H1 (cell line): ENCODE results near the gene OVCH2. TPM values are rescaled to one million over a fixed set of nuclear protein-coding genes. Genes with fewer than 3 reads are reported as not detected.

Experiments
- CTCF ChIA-PET: fragments of 300-600 bp; sonication (Branson Sonifier 250); formaldehyde crosslinking; loops from one replicate; lab custom pipeline; 2021; ENCODE audit not compliant: partially characterized antibody; lab: Charles Lee
- POLR2A ChIA-PET: fragments of 300-600 bp; sonication (Branson Sonifier 250); formaldehyde crosslinking; loops from one replicate; lab custom pipeline; 2021; ENCODE audit warnings: inconsistent platforms; ENCODE audit not compliant: partially characterized antibody; lab: Charles Lee
- DNase-seq, 2 experiments: peaks; one replicate each; pipeline versions ENCODE4 v3.0.0 to v3.0.0-alpha.2; 2010 to 2022; ENCODE audit warnings: low spot score in 2 of 2, low read depth in 1 of 2, mixed read lengths in 1 of 2
- FAIRE-seq: peaks from 2 replicates; lab custom pipeline; 2011; peaks lifted over from hg19 to GRCh38; lab: Jason Lieb, UNC
- H2AFZ ChIP-seq: 2 replicates; pipeline ENCODE4 v1.8.1; 2012; ENCODE audit warnings: low read length, inconsistent platforms
- H2AK5ac ChIP-seq: 2 replicates; pipeline ENCODE4 v1.6.1; 2013; ENCODE audit warnings: low read depth, low read length
- H2BK120ac ChIP-seq: replicated peaks from 2 replicates; pipeline ENCODE3; 2013; ENCODE audit warnings: low read depth, low read length, inconsistent platforms
- H2BK12ac ChIP-seq: 2 replicates; pipeline ENCODE4 v1.6.1; 2013; ENCODE audit warnings: low read depth, low read length
- H2BK15ac ChIP-seq: 2 replicates; pipeline ENCODE4 v1.6.1; 2013; ENCODE audit warnings: low read length
- H2BK20ac ChIP-seq: 2 replicates; pipeline ENCODE4 v1.6.1; 2013; ENCODE audit warnings: low read length
- H2BK5ac ChIP-seq: 2 replicates; pipeline ENCODE4 v1.6.1; 2013; ENCODE audit warnings: low read depth, low read length
- H3K14ac ChIP-seq: 2 replicates; pipeline ENCODE4 v1.6.1; 2013; ENCODE audit warnings: inconsistent platforms; ENCODE audit not compliant: insufficient read length
- H3K18ac ChIP-seq: 2 replicates; pipeline ENCODE4 v1.6.1; 2013; ENCODE audit warnings: low read length; ENCODE audit errors: extremely low read depth
- H3K23ac ChIP-seq: 2 replicates; pipeline ENCODE4 v1.6.1; 2013; ENCODE audit warnings: inconsistent platforms; ENCODE audit not compliant: insufficient read length
- H3K23me2 ChIP-seq: 2 replicates; pipeline ENCODE4 v1.6.1; 2013; ENCODE audit warnings: low read depth, low read length
- H3K27ac ChIP-seq: 2 replicates; pipeline ENCODE4 v1.6.1; 2011; ENCODE audit warnings: low read depth, low read length, inconsistent platforms
- H3K27me3 ChIP-seq, 4 experiments: replicated peaks in 1 of 4; 1 replicate in 1 of 4; 2 replicates in 3 of 4; pipeline versions ENCODE4 v1.6.1 to v1.8.1; 2011 to 2013; ENCODE audit warnings: low read length in 3 of 4, mild to moderate bottlenecking in 3 of 4, inconsistent platforms in 2 of 4, mixed read lengths in 2 of 4, moderate library complexity in 1 of 4; ENCODE audit not compliant: control insufficient read depth in 3 of 4, insufficient read depth in 3 of 4; ENCODE audit errors: extremely low read depth in 1 of 4
- H3K36me3 ChIP-seq, 4 experiments: 2 replicates each; pipeline versions ENCODE4 v1.6.1 to v1.8.1; 2011 to 2013; ENCODE audit warnings: mild to moderate bottlenecking in 4 of 4, low read length in 3 of 4, moderate library complexity in 2 of 4, control low read depth in 1 of 4, inconsistent platforms in 1 of 4; ENCODE audit not compliant: insufficient read depth in 4 of 4, control insufficient read depth in 2 of 4
- H3K4ac ChIP-seq: replicated peaks from 2 replicates; pipeline ENCODE3; 2013; ENCODE audit warnings: low read length, low read depth, mixed read lengths, inconsistent platforms; ENCODE audit not compliant: insufficient read length
- H3K4me1 ChIP-seq, 4 experiments: replicated peaks in 1 of 4; 1 replicate in 1 of 4; 2 replicates in 3 of 4; pipeline versions ENCODE4 v1.6.1 to v1.8.1; 2011 to 2013; ENCODE audit warnings: low read length in 3 of 4, inconsistent platforms in 2 of 4, mixed read lengths in 1 of 4; ENCODE audit not compliant: insufficient read depth in 4 of 4, control insufficient read depth in 3 of 4
- H3K4me2 ChIP-seq, 2 experiments: 2 replicates each; pipeline versions ENCODE4 v1.6.1 to v1.8.1; 2011 to 2013; ENCODE audit warnings: low read depth in 2 of 2, low read length in 2 of 2, control low read depth in 1 of 2, inconsistent platforms in 1 of 2, mild to moderate bottlenecking in 1 of 2; ENCODE audit not compliant: insufficient read depth in 1 of 2
- H3K4me3 ChIP-seq, 4 experiments: fragments of 200-600, 300-600 bp in 1 of 4; sonication (generic), shearing (Covaris generic), sonication (Bioruptor Twin) in 1 of 4; 2 replicates each; pipeline versions ENCODE4 v1.5.1 to v1.8.1; 2011 to 2016; ENCODE audit warnings: low read length in 4 of 4, low read depth in 3 of 4, control low read depth in 2 of 4, inconsistent platforms in 2 of 4, mild to moderate bottlenecking in 2 of 4, mixed read lengths in 1 of 4, moderate library complexity in 1 of 4; ENCODE audit not compliant: insufficient read depth in 2 of 4; ENCODE audit errors: extremely low read depth in 1 of 4
- H3K56ac ChIP-seq: replicated peaks from 2 replicates; pipeline ENCODE3; 2013; ENCODE audit warnings: low read depth, mild to moderate bottlenecking, mixed read lengths, low read length, inconsistent platforms; ENCODE audit not compliant: insufficient read length
- H3K79me1 ChIP-seq: 2 replicates; pipeline ENCODE4 v1.6.1; 2013; ENCODE audit warnings: low read depth, low read length, control low read depth
- H3K79me2 ChIP-seq, 2 experiments: 2 replicates each; pipeline versions ENCODE4 v1.6.1 to v1.8.1; 2012 to 2013; ENCODE audit warnings: low read length in 2 of 2, mild to moderate bottlenecking in 2 of 2, inconsistent platforms in 1 of 2; ENCODE audit not compliant: insufficient read depth in 2 of 2, control insufficient read depth in 1 of 2
- H3K9ac ChIP-seq, 4 experiments: replicated peaks in 1 of 4; 1 replicate in 1 of 4; 2 replicates in 3 of 4; pipeline versions ENCODE4 v1.6.1 to v1.8.1; 2011 to 2013; ENCODE audit warnings: low read depth in 3 of 4, low read length in 3 of 4, control low read depth in 2 of 4, mild to moderate bottlenecking in 2 of 4, moderate library complexity in 2 of 4, inconsistent platforms in 1 of 4; ENCODE audit errors: extremely low read depth in 1 of 4
- H3K9me3 ChIP-seq, 2 experiments: 2 replicates each; pipeline versions ENCODE4 v1.6.1 to v1.8.1; 2012 to 2013; ENCODE audit warnings: mild to moderate bottlenecking in 2 of 2, moderate library complexity in 2 of 2, control low read depth in 1 of 2, inconsistent platforms in 1 of 2, low read depth in 1 of 2, low read length in 1 of 2, mixed read lengths in 1 of 2; ENCODE audit not compliant: insufficient read depth in 2 of 2
- H4K20me1 ChIP-seq, 2 experiments: replicated peaks in 1 of 2; 2 replicates each; pipeline versions ENCODE3 to v1.8.1; 2011 to 2013; ENCODE audit warnings: inconsistent platforms in 2 of 2, low read length in 2 of 2, mild to moderate bottlenecking in 1 of 2; ENCODE audit not compliant: insufficient read depth in 2 of 2, control insufficient read depth in 1 of 2
- H4K5ac ChIP-seq: 2 replicates; pipeline ENCODE4 v1.6.1; 2013; ENCODE audit warnings: low read length, low read depth, mixed read lengths, inconsistent platforms; ENCODE audit not compliant: insufficient read length
- H4K8ac ChIP-seq: 2 replicates; pipeline ENCODE4 v1.8.0; 2013; ENCODE audit warnings: mild to moderate bottlenecking, moderate library complexity, low read length, inconsistent platforms; ENCODE audit not compliant: insufficient read depth; ENCODE audit errors: extremely low read depth
- H4K91ac ChIP-seq: replicated peaks from 2 replicates; pipeline ENCODE3; 2013; ENCODE audit warnings: low read length, mixed read lengths, inconsistent platforms; ENCODE audit not compliant: insufficient read length
- SRF ChIP-seq: IDR thresholded peaks from 2 replicates; pipeline ENCODE4 v1.6.1; 2011; ENCODE audit warnings: mild to moderate bottlenecking, low read depth, low read length, moderate library complexity
- YY1 ChIP-seq: IDR thresholded peaks from 2 replicates; pipeline ENCODE4 v1.6.1; 2011; ENCODE audit warnings: low read depth, mild to moderate bottlenecking, low read length
- WGBS, 2 experiments: shearing (Covaris generic) in 1 of 2; methylation state at CpG; one replicate each; pipeline versions ENCODE4 v1.1.6 to v1.1.7; 2013 to 2015; ENCODE audit warnings: low lambda C conversion rate in 2 of 2, mixed read lengths in 2 of 2, inconsistent platforms in 1 of 2, low coverage in 1 of 2, missing lambda C conversion rate in 1 of 2; ENCODE audit not compliant: insufficient replicate concordance in 2 of 2, insufficient coverage in 1 of 2, insufficient read length in 1 of 2; ENCODE audit errors: extremely low coverage in 1 of 2, missing lambda C conversion rate in 1 of 2; 5-methylcytosine and 5-hydroxymethylcytosine counted together
- polyA plus RNA-seq, 7 experiments: library from polyadenylated mRNA; depleted of rRNA in 3 of 7; stranded (reverse) in 5 of 7; unstranded in 2 of 7; fragments of >200 nt in 5 of 7; fragments of 200-250 nt in 2 of 7; gene quantifications; 1 replicate in 5 of 7; 2 replicates in 1 of 7; 4 replicates in 1 of 7; pipeline versions ENCODE4 v1.2.1 to v1.2.3, GENCODE V29; 2011 to 2013; ENCODE audit warnings: missing spikeins in 2 of 7, mixed read lengths in 2 of 7
- total RNA-seq: library from RNA; stranded (reverse); fragmentation: NEBNext Ultra II Directional; extraction: Animal tissue kit (Norgen Biotek cat#: 25700); gene quantifications from 2 replicates; pipeline ENCODE4 v1.2.1, GENCODE V29; 2021

The OVCH2 gene
- total and polyA plus RNA-seq, 2 of the 8 experiments (the other 6 are each of a cell fraction or from before 2014, with no cell fraction given), result 0.03 to 1.1 TPM

GRCh38 chr11:7686761-7687160 is 19.5 kb downstream of the OVCH2 start:
- FAIRE-seq (no peak), DNase-seq (no peak)
- POLR2A ChIA-PET, result interaction anchor here (0.6 to 3.9 kb wide), 2 partner anchors 13 to 220 kb away, joined by 3 to 14 read pairs; partner anchors contain the start of gene CYB5R2
- Histone ChIP-seq H3K18ac (no peak overlapping the region), H2AFZ (no peak overlapping the region), H3K23ac (no peak overlapping the region), H2BK12ac (no peak overlapping the region), H3K4me1 (peaks cover 0 to 4% (median under 1%) of the 10 kb centered on the region in 4 experiments; a peak in 2 of 7 replicates), H3K56ac (no peak overlapping the region), H3K4me3 (no peak overlapping the region), H3K9me3 (no peaks in the 10 kb centered on the region), H3K79me2 (no peaks in the 10 kb centered on the region), H2BK120ac (no peak overlapping the region), H3K4ac (no peak overlapping the region), H2BK20ac (no peak overlapping the region), H4K5ac (no peak overlapping the region), H3K23me2 (no peaks in the 10 kb centered on the region), H3K4me2 (no peak overlapping the region), H2BK15ac (no peak overlapping the region), H3K27me3 (no peaks in the 10 kb centered on the region), H3K27ac (no peak overlapping the region), H4K20me1 (no peaks in the 10 kb centered on the region), H2AK5ac (no peak overlapping the region), H3K14ac (no peak overlapping the region), H3K36me3 (no peaks in the 10 kb centered on the region), H2BK5ac (no peak overlapping the region), H3K79me1 (no peaks in the 10 kb centered on the region), H3K9ac (no peak overlapping the region), H4K91ac (no peak overlapping the region), H4K8ac (no peak overlapping the region)
- TF ChIP-seq YY1, result 0 out of 2 replicates have a peak, but pooled peaks have one; percentile 15
- TF ChIP-seq SRF, result no peak
- WGBS, 2 experiments, result 95% methylated on average over 4 of the region's 4 CpGs; no CpG with 5 or more reads in 1 of the 2 experiments
- CTCF ChIA-PET, result interaction anchor here (0.8 to 5.1 kb wide), 12 partner anchors 9 to 429 kb away, joined by 3 to 35 read pairs (median 4); no protein-coding TSS in a partner anchor
